SJSA1 (cell line): ENCODE data around the gene ZDHHC1. TPM values are rescaled to one million over a fixed set of nuclear protein-coding genes. Genes with fewer than 3 reads are reported as not detected.
A peak's percentile ranks its signal among the peaks of the same experiment; 100 is the strongest.

Source experiments
- DNase-seq, 2 experiments: peaks; one replicate each; pipeline ENCODE4 v3.0.0-alpha.2; 2015 to 2020; ENCODE audit warnings: low spot score in 2 of 2, low read depth in 1 of 2
- H3K27ac ChIP-seq: fragments of 250-450 bp; sonication (Bioruptor Pico); 2 replicates; pipeline ENCODE4 v1.5.1; 2020; ENCODE audit warnings: mild to moderate bottlenecking, moderate library complexity
- H3K27me3 ChIP-seq: fragments of 250-450 bp; sonication (Bioruptor Pico); replicated peaks from 2 replicates; pipeline ENCODE4 v1.5.1; 2020; ENCODE audit warnings: mild to moderate bottlenecking, moderate library complexity
- H3K36me3 ChIP-seq: fragments of 250-450 bp; sonication (Bioruptor Pico); 2 replicates; pipeline ENCODE4 v1.5.1; 2020; ENCODE audit warnings: mild to moderate bottlenecking
- H3K4me1 ChIP-seq: fragments of 250-450 bp; sonication (Bioruptor Pico); replicated peaks from 2 replicates; pipeline ENCODE4 v1.6.1; 2021; ENCODE audit warnings: mild to moderate bottlenecking
- H3K4me3 ChIP-seq: fragments of 250-450 bp; sonication (Bioruptor Pico); 2 replicates; pipeline ENCODE4 v1.5.1; 2020; ENCODE audit warnings: mild to moderate bottlenecking
- H3K9me3 ChIP-seq: fragments of 250-450 bp; sonication (Bioruptor Pico); replicated peaks from 2 replicates; pipeline ENCODE4 v1.5.1; 2020; ENCODE audit warnings: mild to moderate bottlenecking
- total RNA-seq: library from RNA; depleted of rRNA; stranded (reverse); fragments of >200 nt; shearing (Covaris generic); gene quantifications from 2 replicates; pipeline ENCODE4 v1.2.3, GENCODE V29; 2014

ZDHHC1 gene
- total RNA-seq, 1 experiment from 2014 or later: 4.4 TPM

- H3K27me3 ChIP-seq: no peaks in the 10 kb centered on the region
- H3K36me3 ChIP-seq: peaks cover 23% of the 10 kb centered on the region
- H3K27ac ChIP-seq: no peak overlapping the region
- no peaks in the 10 kb centered on the region for H3K9me3 ChIP-seq
- H3K4me3 ChIP-seq: no peak overlapping the region
- H3K4me1 ChIP-seq: no peaks in the 10 kb centered on the region
- no peak for DNase-seq
Measured at GRCh38 chr16:67456391-67457081, 40.3 kb upstream of the ZDHHC1 start.

- Histone ChIP-seq H3K9me3 (no peaks in the 10 kb centered on the region), H3K4me3 (no peak overlapping the region), H3K36me3 (peaks cover 19% of the 10 kb centered on the region), H3K4me1 (no peaks in the 10 kb centered on the region), H3K27me3 (no peaks in the 10 kb centered on the region), H3K27ac (no peak overlapping the region)
- no peak for DNase-seq
Measured at GRCh38 chr16:67454852-67455251, 38.6 kb upstream of the ZDHHC1 start.

GRCh38 chr16:67454104-67454503, 37.8 kb upstream of the ZDHHC1 start:
- Histone ChIP-seq H3K9me3 (no peaks in the 10 kb centered on the region), H3K36me3 (peaks cover 16% of the 10 kb centered on the region), H3K27me3 (no peaks in the 10 kb centered on the region), H3K4me1 (no peaks in the 10 kb centered on the region), H3K4me3 (no peak overlapping the region), H3K27ac (no peak overlapping the region)
- DNase-seq: no peak

GRCh38 chr16:67451704-67452435, 35.6 kb upstream of the ZDHHC1 start:
- DNase-seq: no peak
- Histone ChIP-seq H3K36me3 (peaks cover 16% of the 10 kb centered on the region), H3K4me3 (no peak overlapping the region), H3K4me1 (no peaks in the 10 kb centered on the region), H3K9me3 (no peaks in the 10 kb centered on the region), H3K27ac (no peak overlapping the region), H3K27me3 (no peaks in the 10 kb centered on the region)

- Histone ChIP-seq H3K27me3 (no peaks in the 10 kb centered on the region), H3K27ac (no peak overlapping the region), H3K36me3 (peaks cover 16% of the 10 kb centered on the region), H3K4me1 (no peaks in the 10 kb centered on the region), H3K4me3 (no peak overlapping the region), H3K9me3 (no peaks in the 10 kb centered on the region)
- DNase-seq: no peak
Measured at GRCh38 chr16:67451061-67451703, 34.9 kb upstream of the ZDHHC1 start.

GRCh38 chr16:67449739-67450138, 33.5 kb upstream of the ZDHHC1 start:
- H3K9me3 ChIP-seq: no peaks in the 10 kb centered on the region
- no peaks in the 10 kb centered on the region for H3K4me1 ChIP-seq
- DNase-seq: no peak
- H3K4me3 ChIP-seq: no peak overlapping the region
- H3K27me3 ChIP-seq: no peaks in the 10 kb centered on the region
- peaks cover 18% of the 10 kb centered on the region for H3K36me3 ChIP-seq
- H3K27ac ChIP-seq: no peak overlapping the region

GRCh38 chr16:67449336-67449735, 33.1 kb upstream of the ZDHHC1 start:
- H3K4me3 ChIP-seq: no peak overlapping the region
- no peaks in the 10 kb centered on the region for H3K4me1 ChIP-seq
- H3K36me3 ChIP-seq: peaks cover 19% of the 10 kb centered on the region
- no peaks in the 10 kb centered on the region for H3K9me3 ChIP-seq
- DNase-seq: no peak
- no peaks in the 10 kb centered on the region for H3K27me3 ChIP-seq
- no peak overlapping the region for H3K27ac ChIP-seq

- Histone ChIP-seq H3K27me3 (no peaks in the 10 kb centered on the region), H3K4me1 (no peaks in the 10 kb centered on the region), H3K27ac (no peak overlapping the region), H3K9me3 (no peaks in the 10 kb centered on the region), H3K36me3 (peaks cover 19% of the 10 kb centered on the region), H3K4me3 (no peak overlapping the region)
- no peak for DNase-seq
Measured at GRCh38 chr16:67448580-67448979, 32.3 kb upstream of the ZDHHC1 start.

GRCh38 chr16:67447508-67448076, 31.3 kb upstream of the ZDHHC1 start:
- peak; percentile 31 to 65 for DNase-seq
- no peak overlapping the region for H3K27ac ChIP-seq
- peaks cover 15% of the 10 kb centered on the region; the same call in 1 of the 2 replicates for H3K36me3 ChIP-seq
- no peaks in the 10 kb centered on the region for H3K9me3 ChIP-seq
- no peaks in the 10 kb centered on the region for H3K27me3 ChIP-seq
- H3K4me3 ChIP-seq: no peak overlapping the region
- H3K4me1 ChIP-seq: no peaks in the 10 kb centered on the region

GRCh38 chr16:67446968-67447507, 30.8 kb upstream of the ZDHHC1 start:
- no peaks in the 10 kb centered on the region for H3K27me3 ChIP-seq
- no peak overlapping the region for H3K27ac ChIP-seq
- H3K4me1 ChIP-seq: no peaks in the 10 kb centered on the region
- no peak overlapping the region for H3K4me3 ChIP-seq
- no peaks in the 10 kb centered on the region for H3K9me3 ChIP-seq
- H3K36me3 ChIP-seq: peaks cover 14% of the 10 kb centered on the region; the same call in 1 of the 2 replicates
- DNase-seq: no peak

GRCh38 chr16:67445913-67446907, 29.9 kb upstream of the ZDHHC1 start:
- Histone ChIP-seq H3K27me3 (no peaks in the 10 kb centered on the region), H3K4me3 (no peak overlapping the region), H3K9me3 (no peaks in the 10 kb centered on the region), H3K36me3 (peaks cover 10% of the 10 kb centered on the region; the same call in 1 of the 2 replicates), H3K4me1 (no peaks in the 10 kb centered on the region), H3K27ac (no peak overlapping the region)
- DNase-seq: no peak

GRCh38 chr16:67445441-67445912, 29.2 kb upstream of the ZDHHC1 start:
- DNase-seq: no peak
- H3K27me3 ChIP-seq: no peaks in the 10 kb centered on the region
- H3K27ac ChIP-seq: no peak overlapping the region
- no peaks in the 10 kb centered on the region for H3K9me3 ChIP-seq
- H3K4me1 ChIP-seq: no peaks in the 10 kb centered on the region
- peaks cover 16% of the 10 kb centered on the region for H3K36me3 ChIP-seq
- no peak overlapping the region for H3K4me3 ChIP-seq

- H3K27ac ChIP-seq: no peak overlapping the region
- H3K27me3 ChIP-seq: no peaks in the 10 kb centered on the region
- no peaks in the 10 kb centered on the region for H3K9me3 ChIP-seq
- no peak overlapping the region for H3K4me3 ChIP-seq
- no peaks in the 10 kb centered on the region for H3K4me1 ChIP-seq
- DNase-seq: no peak
- peaks cover 18% of the 10 kb centered on the region for H3K36me3 ChIP-seq
Measured at GRCh38 chr16:67445126-67445426, 28.8 kb upstream of the ZDHHC1 start.
